GM21447 (cell line): Measurements from ENCODE around the gene GABRR1.
A peak's percentile ranks its signal among the peaks of the same experiment; 100 is the strongest.
"Not testable (repeated sequence)": the region's sequence is repeated elsewhere in the genome, so short reads cannot be mapped to it uniquely, and the experiment has no call there.

Experiments
- ATAC-seq: cut with Tn5 transposase; IDR thresholded peaks from one replicate; pipeline ENCODE4 v1.9.1; 2021; ENCODE audit not compliant: unreplicated experiment

GABRR1 gene

DNA sequence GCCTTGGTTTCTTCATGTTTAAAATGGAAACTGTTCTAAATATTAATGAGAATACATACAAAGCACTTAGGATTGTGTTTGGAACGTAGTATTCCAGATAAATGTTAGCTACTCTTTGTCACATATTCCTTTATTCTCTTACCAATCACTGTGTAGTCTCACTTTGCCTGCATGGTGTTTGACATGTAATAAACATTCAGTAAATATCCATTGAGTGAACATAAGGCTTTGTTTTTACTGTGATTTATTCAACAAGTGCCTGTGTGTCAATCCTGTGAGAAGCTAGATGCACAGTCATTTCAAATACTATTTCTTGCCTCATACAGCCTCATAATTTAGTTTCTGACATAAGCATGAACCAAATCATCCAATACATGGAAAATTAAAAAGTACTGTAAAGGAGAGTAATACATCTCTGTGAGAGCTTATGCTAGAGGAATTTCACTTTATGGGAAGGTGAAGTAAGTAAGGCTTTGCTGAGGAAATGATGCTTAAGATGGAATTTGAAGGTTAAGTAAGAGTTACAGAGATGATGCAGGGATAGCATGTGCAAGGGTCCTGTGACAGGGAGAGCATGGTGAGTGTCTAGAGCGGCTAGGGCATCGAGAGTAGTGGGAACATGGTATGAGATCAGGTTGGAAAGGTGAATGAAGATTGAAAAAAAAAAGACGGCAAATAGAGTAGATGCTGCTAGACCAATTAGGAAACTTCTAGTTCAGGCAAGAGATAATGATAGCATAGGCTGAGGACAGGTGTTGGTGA, 56.6 kb downstream of the GABRR1 start:
- no peak for ATAC-seq

GRCh38 chr6:89154131-89154530, 63.0 kb downstream of the GABRR1 start:
- no peak for ATAC-seq

DNA sequence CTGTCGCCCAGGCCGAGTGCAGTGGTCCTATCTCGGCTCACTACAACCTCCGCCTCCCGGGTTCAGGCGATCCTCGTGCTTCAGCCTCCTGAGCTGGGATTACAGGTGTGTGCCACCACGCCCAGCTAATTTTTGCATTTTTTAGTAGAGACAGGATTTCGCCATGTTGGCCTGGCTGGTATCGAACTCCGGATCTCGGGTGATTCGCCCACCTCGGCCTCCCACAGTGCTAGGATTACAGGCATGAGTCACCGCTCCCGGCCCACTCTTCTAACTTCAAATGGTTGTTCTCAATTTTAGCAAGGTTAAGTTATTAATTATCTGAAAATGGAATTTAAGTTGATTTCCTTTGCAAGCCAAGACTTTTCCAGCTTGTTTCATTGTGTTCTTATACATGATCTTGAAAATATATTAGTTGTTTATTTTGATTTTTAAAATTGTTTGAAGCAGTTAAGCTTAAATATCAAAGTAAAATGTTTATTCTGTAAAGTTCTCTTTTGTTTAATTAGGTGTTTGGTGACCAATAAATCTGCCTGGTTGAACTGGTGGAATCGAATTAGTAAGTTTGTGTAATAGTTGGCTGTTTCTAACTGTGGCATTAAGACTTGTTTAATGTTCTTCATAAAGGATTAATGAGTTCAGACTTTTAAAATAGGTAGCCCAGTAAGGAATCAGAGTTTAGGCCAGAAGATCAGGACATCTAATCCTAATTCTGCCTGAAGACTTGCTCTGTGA, 69.0 kb downstream of the GABRR1 start:
- no peak for ATAC-seq

- peak; percentile 35 for ATAC-seq
Measured at GRCh38 chr6:89146718-89147700, 70.1 kb downstream of the GABRR1 start.

DNA sequence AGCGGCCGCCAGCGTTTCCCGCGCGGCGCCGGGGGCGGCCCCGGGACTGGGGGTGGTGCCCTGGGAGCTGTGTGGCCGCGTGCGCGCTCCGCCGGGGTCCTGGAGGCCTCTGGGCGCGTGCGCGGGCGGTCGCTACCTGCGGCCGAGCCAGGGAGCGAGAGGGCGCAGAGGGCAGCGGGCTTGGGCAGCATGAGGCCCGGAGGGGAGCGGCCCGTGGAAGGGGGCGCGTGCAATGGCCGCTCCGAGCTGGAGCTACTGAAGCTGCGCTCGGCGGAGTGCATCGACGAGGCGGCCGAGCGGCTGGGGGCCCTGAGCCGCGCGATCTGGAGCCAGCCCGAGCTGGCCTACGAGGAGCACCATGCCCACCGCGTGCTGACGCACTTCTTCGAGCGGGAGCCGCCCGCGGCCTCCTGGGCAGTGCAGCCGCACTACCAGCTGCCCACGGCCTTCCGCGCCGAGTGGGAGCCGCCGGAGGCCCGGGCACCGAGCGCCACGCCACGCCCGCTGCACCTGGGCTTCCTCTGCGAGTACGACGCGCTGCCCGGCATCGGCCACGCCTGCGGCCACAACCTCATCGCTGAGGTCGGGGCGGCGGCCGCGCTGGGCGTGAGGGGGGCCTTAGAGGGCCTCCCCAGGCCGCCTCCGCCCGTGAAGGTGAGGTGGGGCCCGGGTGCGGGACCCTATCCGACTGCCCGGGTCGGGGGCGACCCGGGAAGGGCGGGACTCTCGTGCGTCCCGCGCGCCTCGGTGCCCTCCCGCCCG, 71.0 kb downstream of the GABRR1 start, which contains the start of gene PM20D2:
TSS of gene PM20D2 (plus strand) at position 100 of the 762 bp plus-strand sequence. CDS start at position 190, 90 bp downstream.
- peak; percentile 74 for ATAC-seq

- ATAC-seq, result peak; percentile 66
Measured at GRCh38 chr6:89145091-89145955, 71.8 kb downstream of the GABRR1 start.

- ATAC-seq, result peak; percentile 29
Measured at GRCh38 chr6:89144354-89144906, 72.7 kb downstream of the GABRR1 start.

DNA sequence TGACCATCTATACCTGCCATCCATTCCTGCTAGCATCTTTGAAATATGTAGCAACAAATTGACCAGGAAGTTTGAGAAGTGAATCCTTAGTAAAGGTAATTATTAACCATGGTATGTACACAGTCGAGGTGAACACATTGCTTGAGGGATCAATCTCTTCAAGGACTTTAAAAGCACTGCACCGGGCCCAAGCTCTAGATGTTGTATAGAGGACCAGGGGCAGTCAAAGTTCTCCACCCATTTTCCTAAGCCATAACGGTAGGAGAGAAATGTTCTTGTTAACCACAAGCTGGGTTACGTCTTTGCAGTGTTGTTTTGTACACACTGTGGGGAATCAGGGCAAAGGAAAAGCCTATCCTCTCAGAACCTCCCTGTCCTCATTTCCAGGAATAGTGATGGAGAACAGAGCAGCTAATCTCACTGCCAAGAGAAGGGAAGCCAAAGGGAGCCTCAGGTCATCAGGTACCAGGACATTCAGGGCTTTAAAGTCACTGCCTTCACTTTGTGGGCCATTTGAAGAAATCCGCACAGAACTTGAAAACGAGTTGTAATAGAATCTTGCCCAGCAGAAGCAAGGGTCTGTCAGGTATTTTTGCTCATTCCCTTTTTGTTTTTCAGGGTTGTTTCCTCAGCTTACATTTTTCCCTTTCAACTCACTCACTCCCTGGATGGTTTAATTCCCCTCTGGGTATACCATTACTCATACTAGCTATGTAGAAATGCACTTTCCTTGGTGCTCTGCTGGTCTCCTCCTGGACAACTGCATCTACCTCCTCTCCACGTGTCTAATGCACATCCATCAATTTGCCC, 76.6 kb downstream of the GABRR1 start:
- ATAC-seq, result no peak

GRCh38 chr6:89139509-89140346, 77.4 kb downstream of the GABRR1 start:
- no peak for ATAC-seq

DNA sequence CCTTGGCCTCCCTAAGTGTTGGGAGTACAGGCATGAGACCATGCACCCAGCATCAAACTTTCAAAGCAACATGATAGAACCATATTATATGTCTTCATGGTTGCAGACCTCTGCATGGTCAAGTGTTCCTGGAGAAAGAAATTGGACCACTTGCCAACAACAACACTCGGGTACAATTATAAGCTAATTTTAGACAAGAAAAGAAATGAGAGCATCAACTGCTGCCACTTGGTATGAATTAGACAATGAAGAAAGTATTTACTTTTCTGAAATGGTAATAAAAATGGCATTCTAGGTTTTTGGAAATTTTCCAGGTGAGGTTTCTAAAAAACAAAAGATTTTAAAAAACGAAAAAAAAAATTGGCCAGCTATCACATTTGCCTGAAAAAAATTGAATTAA, 79.0 kb downstream of the GABRR1 start:
- no peak for ATAC-seq

DNA sequence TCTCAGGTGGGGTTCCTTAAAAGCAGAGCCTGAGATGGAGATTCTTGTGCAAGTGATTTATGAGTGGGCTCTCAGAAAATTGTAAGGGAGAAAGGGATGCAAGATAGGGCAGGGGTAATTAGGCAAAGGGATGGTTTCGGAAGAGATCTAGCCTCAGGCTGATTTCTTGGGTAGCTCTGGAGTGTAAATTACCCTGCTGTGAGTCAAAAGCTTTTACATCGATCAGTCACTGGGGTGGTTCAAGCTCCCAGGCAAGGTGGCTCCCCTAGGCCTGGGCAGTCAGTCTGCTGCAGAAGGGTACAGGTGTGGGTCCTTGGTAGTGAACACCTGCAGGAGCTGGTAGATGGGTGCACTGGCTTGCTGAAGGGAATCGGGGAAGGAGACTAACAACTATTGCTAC, 82.4 kb downstream of the GABRR1 start:
- no peak for ATAC-seq

DNA sequence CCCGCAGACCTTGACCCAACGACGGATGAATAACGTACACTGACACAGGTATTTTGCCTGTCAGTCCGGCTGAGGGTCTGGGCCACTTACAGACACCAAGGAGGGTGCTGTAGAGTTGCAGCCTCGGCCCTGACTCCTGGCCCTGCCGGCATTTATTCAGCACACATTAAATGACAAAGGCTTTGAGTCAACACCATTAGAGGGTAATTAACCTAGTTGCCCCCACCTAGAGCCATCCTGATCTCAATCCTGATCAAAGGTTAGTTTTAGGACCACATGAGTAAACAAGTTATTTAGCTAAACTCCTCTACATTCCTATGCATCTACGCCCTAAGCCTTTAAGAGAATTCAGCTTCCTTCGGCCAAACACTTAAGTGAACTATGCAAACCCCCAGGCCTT, 83.2 kb downstream of the GABRR1 start:
- ATAC-seq, result no peak

DNA sequence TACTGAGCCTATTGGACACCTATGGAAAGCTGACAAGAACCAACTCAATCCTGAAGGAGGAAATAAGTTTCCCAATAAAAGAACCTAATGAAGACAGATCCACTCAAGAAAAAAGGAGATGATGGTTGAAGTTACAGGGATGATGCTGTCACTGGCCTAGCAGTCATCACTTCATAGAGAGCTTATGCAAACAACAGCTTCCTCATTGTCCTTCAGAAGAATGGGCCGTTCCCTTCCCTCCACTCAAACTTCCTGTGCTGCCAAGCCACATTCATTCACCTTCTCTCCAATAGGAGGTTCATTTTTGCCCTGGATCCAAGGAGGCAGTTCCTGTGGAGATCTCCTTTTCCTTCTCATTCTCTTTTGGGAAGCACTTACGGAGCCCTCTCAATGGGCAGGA, 85.1 kb downstream of the GABRR1 start:
- no peak for ATAC-seq

GRCh38 chr6:89131599-89131998, 85.6 kb downstream of the GABRR1 start:
- no peak for ATAC-seq

GRCh38 chr6:89128256-89128671, 88.9 kb downstream of the GABRR1 start:
- not testable (repeated sequence) for ATAC-seq
